ENCODE results near the gene RPN1. TPM values are rescaled to one million over a fixed set of nuclear protein-coding genes. Genes with fewer than 3 reads are reported as not detected.

Gene RPN1
- total RNA-seq, 1 donor from 2014 or later: 181 TPM

DNA sequence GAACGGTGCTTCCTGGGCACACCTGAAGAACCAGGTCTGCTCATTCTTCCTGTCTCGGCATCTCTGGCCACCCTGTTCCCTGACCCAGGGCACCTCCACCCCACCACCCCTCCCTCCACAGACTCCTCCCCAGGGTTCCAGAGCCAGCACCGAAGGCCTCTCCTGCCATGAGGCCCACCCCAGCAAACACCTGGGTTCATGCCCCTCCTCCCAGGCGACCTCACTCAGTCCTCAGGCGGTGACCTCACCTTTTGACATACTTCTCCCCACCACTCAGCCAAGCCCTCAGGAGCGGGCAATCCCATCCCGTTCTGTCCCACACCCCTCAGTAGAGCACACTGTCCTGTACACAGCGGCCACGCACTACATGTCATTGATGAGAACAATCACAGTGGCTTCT, 72.3 kb downstream of the RPN1 start:
- DNase-seq: no peak

DNA sequence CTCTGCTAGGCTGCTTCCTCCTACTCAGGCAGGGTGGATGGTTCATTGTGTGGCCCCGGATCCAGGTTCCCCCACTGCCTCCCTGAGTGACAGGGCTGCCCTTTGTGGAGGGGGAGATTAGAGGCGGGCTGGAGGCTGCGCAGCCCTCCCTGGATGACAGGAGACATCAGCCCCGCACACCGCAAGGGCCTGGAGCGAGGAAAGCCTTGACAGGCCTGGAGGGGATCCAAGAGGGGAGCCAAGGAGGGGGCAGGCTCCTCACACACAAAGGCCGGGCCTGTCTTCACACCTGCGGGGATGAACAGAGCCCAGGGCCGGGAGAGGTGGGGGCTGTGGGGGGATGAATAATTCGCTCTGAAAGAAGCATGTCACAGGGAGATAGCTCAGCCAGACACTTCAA, 72.9 kb downstream of the RPN1 start:
- DNase-seq: no peak

DNA sequence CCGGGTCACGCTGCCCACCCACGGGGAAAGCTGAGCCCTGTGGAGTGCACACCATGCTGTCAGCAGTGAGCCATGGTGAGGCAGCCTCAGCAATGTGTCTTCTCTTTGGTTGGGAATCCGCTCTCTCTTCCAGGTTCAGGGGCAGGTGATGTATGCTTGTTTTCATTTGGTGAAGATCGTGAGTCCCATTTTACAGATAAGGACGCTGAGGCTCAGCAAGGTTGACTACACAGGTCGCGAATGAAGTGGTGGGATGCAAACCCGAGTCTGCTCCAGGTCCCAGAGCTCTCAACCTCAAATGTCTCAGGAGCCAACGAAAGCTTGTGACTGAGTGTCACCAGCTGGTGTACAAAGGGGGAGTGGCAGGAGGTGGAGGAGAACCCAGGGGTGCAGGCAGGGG, 74.3 kb downstream of the RPN1 start:
- DNase-seq: no peak

DNA sequence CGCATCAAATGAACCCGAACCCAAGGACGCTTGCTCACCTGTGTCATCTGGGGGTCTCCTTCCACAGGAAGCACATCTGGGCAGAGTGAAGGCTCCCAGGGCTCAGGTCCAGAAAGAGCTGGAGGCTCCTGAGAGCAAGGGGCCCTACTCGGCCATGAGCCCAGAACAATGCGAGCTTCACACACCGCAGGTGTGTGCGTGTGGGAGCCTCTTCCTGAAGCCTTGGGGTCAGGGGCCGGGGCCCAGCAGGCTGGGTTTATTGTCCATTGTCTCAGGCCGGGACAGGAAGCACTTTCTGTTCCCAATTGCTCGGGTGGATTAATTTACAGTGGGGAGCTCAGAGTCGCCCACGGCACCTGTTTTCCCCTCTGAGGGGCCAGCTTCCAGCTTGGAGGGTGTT, 74.8 kb downstream of the RPN1 start:
- no peak for DNase-seq

DNA sequence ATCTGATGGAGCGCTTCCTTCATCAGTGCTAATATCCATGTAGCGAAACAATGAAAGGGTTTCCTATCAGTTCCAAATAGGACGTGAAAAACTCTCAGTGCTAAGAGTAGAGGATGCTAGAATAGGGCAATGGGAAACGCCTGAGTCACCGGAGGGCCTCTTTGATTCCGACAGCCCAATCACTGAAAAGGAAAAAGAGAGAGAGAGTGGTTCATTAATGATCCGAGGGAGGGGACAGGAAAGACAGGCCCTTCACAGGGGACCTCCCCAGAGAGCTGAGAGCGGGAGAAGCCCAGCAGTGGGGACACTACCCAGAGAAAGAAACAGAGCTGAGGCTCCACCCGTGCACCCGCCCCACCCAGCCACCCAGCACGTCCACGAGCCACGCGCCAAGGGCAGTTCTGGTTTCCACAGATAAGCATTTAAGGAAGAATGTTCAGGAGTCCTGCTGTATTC, 76.9 kb downstream of the RPN1 start:
- no peak for DNase-seq

DNA sequence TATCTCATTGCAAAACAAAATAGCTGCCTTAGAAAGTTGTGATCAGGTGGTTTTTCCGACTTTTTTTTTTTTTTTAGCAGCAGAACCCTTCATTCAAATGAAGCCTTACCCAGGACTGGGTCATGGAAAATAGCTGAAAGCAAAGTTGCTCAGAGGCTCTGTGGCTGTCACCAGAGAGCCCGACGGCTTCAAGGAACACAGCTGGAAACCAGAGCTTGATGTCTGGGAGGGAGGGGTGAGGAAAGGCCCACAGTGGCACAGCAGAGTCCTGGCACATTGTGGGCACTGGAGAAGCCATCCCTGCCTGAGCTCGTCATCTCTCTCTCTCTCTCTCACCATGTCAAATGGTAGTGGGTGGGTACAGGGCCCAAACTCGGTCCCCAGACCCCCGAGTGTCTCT, 77.5 kb downstream of the RPN1 start:
- no peak for DNase-seq

DNA sequence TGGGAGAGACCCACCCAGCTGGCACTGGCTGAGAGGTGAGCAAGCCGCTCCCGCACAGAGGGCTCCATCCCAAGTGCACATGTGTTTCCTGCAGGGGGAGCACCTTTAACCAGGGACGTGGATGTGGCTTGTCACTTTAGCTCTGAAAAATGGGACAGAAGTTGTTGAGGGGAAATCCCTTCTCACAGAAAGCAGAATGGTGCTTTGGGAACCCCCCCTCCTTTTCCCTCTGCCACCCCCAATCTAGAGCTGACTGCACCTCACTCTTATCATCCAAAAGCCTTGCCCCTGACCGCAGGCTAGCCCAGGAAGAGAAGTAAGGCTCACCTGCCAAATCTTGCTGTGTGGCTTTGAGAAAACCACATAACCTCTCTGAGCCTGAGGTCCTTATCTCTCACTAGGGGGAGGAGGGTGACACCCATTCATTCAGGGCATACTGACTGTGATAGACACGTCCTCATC, 77.9 kb downstream of the RPN1 start:
- no peak for DNase-seq

DNA sequence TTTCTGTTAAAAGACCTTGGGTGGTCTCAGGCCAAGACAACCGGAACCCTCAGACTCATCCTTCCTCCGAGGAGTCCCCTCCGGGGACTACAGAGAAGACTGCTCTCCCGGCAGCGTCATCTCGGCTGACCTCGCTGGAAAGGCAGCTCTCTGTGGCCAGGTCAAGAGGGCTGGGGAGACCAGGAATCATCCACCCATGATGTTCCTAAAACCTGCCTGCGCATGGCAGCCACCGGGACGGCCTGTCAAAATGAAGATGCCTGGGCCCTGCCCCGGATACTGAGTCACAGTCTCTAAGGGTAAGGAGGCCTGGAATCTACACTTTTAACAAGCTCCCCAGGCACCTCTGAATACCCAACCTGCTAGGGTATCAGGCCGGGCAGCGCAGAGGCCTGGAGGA, 78.6 kb downstream of the RPN1 start:
- DNase-seq: no peak

Other genes starting within 250 kb of the RPN1 start
- not detected for gene DNAJB8, start 183.9 kb downstream of the RPN1 start, total RNA-seq
- gene GATA2, start 157.6 kb downstream of the RPN1 start, total RNA-seq: 0.31 TPM
- gene RAB7A, start 75.4 kb upstream of the RPN1 start, total RNA-seq: 26.7 TPM
- gene ACAD9, start 228.8 kb upstream of the RPN1 start, total RNA-seq: 27.6 TPM

Measured in occipital lobe (tissue), 2 donors.